ENCODE results near the gene PCK1.
"Not testable (repeated sequence)": the region's sequence is repeated elsewhere in the genome, so short reads cannot be mapped to it uniquely, and the experiment has no call there.

Gene PCK1

DNA sequence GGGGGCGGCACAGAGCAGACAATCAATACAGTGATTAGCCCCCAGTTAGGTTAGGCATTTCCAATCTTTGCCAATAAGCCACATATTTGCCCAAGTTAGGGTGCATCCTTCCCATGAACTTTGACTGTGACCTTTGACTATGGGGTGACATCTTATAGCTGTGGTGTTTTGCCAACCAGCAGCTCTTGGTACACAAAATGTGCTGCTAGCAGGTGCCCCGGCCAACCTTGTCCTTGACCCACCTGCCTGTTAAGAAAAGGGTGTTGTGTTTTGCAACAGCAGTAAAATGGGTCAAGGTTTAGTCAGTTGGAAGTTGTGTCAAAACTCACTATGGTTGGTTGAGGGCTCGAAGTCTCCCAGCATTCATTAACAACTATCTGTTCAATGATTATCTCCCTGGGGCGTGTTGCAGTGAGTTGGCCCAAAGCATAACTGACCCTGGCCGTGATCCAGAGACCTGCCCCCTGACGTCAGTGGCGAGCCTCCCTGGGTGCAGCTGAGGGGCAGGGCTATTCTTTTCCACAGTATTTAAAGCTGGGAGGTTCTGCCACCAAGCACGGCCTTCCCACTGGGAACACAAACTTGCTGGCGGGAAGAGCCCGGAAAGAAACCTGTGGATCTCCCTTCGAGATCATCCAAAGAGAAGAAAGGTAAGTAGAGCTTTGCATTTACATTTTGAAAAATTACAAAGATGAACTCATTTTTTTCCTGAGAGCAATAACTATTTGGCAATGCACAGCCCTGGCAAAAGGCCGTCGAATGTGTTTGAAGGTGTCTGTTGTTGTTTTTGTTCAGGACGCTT is at the start of gene PCK1:
Gene PCK1 (plus strand): TSS at position 557 of the 802 bp plus-strand sequence. CDS start 302 bp downstream, outside the sequence.
- no peak for DNase-seq

DNA sequence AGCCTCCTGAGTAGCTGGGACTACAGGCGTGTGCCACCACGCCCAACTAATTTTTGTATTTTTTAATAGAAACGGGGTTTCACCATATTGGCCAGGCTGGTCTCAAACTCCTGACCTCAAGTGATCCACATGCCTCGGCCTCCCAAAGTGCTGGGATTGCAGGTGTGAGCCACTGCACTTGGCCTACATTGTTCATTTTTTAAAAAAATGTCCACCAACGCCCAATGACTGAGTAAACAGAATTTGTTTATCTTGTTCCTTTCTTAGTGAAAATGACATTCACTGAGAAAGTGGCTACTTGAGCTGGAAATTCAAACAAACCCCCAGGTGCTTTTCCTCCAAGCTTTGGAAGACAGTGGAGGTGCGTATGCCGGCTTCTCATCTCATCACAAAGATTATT is 49.2 kb upstream of the PCK1 start:
- not testable (repeated sequence) for DNase-seq

DNA sequence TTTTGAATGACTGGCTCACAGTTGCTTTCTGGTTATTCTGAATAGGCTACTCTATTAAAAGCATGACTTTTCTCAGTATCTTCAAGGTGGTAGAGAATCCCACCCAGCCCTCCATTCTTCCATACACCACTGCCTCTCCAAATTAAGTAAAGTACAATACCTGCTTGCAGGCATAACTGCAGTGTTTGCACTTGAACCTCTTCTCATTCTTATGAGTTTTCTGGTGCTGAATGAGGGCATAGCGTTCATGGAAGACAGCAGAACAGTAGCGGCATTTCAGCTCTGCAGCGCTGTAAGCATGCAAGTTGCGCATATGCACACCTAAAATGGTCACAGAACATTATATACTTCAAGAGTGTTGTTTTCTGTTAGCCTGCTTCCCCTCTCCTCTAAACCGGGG is 48.5 kb upstream of the PCK1 start:
- no peak for DNase-seq

DNA sequence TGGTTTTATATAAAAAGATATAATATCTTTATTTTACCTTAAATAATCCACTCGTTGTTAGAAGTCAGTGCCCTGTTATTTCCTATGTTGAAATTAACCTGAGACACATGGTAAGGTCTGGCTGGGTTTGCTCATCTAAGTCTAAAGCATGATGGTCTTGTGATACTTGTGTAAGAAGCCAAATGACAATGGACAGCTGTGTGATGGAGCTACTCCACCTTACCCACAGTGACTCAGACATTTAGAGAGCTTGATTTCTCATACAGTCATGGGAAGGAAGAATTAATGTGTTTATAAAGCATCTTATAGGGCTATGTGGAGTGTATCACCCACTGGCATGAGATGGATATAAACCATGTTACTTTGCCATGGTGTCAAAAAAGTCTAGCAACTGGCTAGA is 47.7 kb upstream of the PCK1 start:
- no peak for DNase-seq

DNA sequence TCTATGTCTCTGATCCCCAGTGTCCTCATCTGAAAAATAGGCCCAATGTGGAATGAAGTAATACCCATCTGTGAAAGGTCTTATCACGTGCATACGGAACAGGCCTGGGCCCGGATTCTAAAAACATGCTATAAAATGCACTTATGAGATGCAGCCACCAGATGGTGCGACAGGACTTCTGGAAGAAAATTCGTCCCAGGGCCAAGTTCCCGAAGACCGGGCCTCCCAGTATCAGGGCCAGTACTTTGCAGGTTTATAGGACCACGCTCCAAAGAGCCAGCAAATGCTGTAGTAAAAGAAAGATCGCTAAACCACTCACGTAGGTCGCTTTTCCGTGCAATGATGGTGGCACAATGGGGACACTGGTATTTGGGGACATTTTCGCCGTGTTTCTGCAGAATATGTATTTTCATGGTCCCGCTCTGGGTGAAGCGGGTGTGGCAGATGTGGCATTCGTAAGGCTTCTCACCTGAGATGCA is 46.6 kb upstream of the PCK1 start:
- DNase-seq: peak; percentile 78

DNA sequence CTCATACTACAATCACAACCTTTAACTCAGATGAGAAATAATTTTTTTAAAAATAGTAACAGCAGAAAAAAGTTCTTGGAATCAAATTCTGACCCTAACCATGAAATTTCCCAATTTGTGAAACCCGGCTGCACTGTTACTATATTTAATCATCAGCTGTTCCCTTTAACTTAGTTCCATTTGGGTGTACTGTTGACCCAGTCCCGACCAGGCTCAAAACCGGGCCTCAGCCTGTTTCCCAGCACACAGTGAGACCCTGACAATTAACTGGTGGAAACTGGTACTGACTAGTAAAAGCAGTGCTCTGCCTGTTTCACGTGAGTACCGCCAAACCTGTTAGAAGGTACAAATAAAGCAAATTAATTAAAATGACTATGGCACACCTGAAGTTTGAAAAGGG is 43.0 kb upstream of the PCK1 start:
- no peak for DNase-seq

DNA sequence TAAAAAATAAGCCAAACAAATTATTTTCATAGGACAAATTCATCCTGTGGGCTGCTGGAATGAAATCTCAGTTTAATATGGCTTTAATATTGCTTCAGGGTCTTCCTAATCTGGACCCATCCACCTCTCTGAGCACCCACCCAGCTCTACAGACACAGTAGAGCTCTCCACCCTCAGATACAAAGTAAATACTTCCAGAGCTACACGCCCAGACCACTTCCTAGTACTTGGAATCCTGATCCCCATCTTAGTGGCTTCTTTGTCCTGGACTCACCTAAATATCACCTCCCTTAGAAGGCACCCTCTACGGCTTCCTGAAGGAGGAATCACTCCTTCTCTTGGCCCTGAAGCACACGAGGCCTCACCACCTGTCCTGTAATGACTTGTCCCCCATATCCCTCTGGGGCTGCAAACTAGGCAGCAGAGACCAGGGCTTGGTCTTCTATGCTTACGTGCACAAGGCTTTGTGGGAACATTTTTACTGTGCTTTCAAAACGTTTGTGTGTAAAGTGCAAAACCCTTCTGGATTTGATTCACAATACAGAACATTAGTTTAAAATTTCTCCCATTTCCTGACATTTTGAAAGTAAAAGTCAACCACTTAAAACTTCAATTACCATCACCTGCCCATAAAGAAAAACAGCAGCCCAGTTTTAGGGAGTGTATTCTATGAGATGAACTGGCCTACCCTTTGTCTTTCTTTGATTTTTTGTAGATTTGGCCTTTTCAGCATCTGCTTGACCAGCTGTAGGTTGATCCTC is 38.4 kb upstream of the PCK1 start:
- no peak for DNase-seq

DNA sequence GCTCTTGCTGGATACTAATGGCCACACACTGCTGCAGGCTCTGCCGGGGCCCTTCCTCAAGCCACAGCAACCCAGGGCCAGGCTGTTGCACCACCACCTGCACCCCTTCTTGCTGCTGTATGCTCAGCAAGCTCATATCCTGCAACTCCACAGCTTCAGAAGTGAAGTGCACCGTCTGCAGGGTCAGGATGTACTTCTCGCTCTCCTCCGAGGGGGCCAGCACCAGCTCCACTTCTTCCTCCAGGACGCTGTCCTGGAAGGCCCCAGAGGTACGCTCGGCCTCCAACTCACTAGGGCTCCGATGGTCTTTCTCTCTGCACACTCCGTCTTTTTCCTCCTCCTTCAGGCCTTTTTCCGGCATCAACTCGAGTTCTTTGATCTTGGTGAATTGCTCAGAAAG is 37.1 kb upstream of the PCK1 start:
- DNase-seq: no peak

DNA sequence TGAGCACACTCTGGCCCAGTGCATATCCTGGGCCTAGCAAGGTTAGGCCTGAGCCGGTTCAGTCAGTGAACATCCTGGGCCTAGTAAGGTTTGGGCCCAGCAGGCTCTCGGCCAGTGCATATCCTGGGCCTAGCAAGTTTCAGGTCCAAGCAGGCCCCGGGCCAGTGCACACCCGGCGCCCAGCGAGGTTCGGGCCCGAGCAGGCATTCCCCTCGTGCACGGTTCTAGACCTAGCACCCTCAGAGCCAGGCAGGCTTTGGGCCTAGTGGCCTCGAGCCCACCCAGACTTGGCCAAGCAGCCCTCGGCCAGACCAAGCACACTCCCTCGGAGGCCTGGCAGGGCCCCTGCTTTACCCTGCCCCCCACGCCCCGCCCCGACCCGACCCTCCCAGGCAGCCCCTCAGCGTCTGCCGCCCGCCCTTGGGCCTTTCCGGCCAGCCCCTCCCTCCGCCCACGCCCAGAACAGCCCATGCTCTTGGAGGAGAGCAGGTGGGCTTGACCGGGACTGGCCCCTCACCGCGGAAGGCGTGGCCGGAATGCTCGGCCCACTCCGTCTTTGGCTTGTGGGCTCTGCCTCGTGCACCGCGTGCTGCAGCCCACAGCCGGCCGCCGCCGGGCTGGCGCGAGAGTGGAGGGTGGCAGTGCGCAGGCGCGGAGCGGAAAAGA is 36.3 kb upstream of the PCK1 start, which contains the start of gene CTCFL:
Gene CTCFL (minus strand): TSS at position 630 of the 666 bp plus-strand sequence. CDS start 935 bp downstream, outside the sequence.
- no peak for DNase-seq

DNA sequence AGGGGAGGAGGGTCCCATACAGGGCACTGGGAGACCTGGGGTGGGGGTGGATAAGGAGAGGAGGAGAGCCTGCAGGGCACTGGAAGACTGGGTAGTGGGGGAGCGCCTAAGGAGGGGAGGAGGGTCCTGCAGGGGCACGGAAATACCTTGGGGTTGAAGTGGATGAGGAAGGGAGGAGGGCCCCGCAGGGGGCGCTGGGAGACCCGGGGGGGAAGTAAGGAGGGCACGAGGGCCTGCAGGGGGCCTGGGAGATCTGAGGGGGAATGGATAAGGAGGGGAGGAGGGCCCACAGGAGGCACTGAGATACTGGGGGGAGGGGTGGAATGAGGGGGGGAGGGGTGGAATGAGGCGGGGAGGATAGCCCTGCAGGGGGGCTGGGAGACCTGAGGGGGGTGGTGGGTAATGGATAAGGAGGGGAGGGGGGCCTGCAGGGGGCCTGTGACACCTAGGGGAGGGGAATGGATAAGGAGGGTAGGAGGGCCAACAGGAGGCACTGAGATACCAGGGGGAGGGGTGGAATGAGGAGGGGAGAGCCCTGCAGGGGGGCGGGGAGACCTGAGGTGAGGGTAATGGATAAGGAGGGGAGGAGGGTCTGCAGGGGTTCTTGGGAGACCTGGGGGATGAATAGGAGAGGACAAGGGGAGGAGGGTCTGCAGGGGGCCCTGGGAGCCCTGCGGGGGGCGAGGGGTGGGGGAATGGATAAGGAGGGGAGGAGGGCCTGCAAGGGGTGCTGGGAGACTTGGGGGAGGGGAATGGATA is 35.4 kb upstream of the PCK1 start:
- DNase-seq: no peak

DNA sequence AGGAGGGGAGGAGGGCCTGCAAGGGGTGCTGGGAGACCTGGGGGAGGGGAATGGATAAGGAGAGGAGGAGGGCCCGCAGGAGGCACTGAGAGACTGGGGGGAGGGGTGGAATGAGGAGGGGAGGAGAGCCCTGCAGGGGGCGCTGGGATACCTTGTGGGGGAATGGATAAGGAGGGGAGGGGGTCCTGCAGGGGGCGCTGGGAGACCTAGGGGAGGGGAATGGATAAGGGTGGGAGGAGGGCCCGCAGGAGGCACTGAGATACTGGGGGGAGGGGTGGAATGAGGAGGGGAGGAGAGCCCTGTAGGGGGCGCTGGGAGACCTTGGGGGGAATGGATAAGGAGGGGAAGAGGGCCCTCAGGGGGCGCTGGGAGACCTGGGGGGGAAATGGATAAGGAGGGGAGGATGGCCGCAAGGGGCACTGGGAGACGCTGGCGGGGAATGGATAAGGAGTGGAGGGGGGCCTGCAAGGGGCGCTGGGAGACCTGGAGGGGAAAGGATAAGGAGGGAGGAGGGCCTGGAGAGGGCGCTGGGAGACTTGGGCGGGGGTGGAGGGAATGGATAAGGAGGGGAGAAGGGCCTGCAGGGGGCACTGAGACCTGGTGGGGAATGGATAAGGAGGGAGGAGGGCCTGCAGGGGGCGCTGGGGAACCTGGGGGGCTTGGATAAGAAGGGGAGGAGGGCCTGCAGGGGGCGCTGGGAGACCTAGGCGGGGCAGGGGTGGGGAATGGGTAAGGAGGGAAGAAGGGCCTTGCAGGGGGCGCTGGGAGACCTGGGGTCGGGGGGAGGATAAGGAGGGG is 34.6 kb upstream of the PCK1 start:
- no peak for DNase-seq

DNA sequence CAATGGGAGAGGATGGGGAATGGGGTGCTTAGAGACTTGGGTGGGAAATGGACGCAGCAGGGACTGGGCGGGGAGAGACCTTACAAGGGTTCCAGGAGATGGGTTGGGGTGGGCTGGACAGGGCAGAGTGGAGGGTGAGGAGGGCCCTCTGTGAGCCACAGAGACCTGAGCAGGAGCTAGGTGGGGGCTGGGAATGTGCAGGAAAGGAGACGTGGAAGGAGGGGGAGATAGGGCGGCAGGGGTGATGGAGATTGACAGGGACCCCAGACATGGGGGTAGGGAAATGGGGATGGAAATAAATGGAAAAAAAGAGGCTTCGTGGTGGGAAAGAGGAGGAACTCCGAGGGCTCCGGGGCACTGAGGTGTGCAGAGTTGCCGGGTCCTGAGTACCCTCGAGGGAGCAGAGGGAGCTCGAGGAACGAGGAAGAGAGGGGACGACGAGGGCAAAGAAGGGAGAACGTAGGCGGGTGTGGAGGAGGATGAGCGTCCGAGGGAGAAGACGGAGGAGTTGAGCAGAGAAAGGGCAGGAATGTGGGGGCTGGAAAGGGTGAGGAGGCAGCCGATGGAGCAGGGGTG is 33.9 kb upstream of the PCK1 start:
- no peak for DNase-seq

DNA sequence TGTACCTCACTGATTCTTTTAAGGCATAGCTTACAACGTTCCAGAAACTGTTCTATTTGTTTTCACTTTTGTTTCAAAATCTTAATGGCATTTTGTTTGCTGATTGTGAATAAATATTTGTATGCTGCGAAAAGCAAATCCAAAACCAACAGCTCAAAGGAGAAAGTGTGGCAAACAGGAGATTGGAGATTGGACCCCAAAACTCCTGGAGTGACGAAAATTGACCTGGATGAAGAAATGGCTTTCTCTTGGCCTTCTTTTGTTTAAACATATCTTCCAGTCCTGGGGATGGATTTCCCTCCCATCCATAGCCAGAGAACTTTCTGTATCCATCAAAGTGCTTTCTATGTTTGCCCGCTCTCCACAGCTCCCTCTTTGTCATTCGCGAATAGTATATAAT is 33.2 kb upstream of the PCK1 start:
- no peak for DNase-seq

DNA sequence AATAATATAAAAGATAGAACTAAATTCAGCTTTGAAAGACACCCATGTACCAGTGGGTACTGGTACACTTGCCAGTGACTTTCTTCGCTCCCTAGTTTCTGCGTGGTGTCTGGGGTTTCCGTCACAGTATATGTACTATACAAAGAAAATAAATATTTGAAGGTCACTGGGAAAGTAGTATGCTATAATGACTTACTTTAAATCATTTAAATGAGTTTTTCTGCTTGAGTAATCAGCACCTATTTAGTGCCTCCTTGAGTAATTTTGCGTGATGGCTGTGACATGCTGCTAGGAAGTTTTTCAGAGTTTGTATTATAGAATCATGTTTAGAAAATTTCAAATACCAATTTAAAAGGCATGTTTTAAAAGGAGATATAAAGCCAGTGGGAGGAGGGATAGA is 32.8 kb upstream of the PCK1 start:
- no peak for DNase-seq

DNA sequence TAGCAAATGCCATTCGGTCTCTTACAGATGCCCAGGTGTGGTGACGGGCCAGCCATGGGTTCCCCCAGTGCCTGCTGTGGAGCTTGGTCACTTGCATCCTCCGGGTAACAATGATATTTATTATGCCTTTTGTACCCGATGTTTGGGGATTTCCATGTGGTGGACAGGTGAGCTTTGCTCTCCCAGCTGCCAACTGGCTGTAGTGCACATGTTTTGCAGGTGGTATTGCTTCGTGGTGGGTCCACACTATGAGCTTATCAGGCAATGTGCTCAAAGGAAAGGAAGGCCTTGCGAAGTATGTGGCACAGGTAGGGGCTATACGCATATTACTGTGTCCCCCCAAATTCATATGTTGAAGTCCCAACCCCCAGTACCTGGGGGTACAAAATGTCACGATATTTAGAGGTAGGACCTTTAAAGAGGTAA is 31.7 kb upstream of the PCK1 start:
- DNase-seq: no peak

DNA sequence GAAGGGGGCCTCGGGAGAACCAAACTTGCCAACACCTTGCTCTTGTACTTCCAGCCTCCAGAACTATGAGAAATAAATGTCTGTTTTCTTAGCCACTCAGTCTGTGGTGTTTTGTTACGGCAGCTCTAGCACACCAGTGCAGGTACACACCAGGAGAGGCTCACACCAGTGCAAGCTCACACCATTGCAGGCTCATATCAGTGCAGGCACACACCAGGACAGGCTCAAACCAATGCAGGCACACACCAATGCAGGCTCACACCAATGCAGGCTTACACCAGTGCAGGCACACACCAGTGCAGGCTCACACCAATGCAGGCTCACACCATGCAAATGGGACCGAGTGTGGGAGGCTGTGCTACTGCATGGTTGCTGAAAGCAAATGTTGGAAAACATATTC is 31.1 kb upstream of the PCK1 start:
- no peak for DNase-seq

DNA sequence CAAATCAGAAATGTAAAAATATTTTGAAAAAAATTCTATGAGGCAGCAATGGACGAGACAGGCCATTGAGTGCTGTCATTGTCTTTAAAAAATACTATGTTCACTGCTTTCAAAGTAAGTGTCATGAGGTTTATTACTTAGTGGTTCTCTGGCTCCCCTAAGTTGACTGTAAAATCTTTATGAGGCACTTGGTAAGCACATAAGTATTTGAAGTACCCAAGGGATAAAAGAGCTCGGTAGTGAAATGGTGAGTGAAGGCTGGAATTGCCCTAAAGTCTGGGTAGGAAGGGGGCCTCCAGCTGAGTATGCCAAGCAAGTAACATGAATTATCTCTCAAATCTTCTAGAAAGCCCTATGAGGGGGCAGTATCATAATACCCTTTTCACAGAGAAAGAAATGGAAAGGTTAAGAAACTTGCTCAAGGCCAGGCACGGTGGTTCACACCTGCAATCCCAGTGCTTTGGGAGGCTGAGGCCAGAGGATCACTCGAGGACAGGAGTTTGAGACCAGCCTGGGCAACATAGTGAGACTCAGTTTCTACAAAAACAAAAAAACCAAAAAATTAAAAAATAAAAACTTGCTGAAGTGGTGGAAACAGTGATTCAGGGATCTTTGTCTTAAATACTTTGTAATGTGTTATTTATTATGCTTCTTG is 30.5 kb upstream of the PCK1 start:
- no peak for DNase-seq

DNA sequence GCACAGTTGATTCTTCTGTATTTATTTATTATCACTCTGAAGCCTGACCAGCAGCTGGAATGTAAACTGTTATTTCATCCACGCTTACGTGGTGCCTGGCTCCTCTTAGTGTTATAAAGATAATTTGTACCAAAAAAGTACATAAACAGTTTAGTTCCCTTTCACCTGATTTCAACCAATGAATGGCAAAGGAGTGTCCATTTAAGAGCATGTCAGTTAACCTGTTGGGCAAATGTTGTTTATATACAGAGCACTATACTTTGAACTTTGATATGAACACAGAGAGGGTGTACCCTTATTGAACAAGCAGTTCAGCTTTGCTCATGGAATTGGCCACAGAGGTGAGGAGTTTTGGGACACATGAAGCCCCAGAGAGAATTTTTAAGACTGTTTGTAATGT is 28.8 kb upstream of the PCK1 start:
- no peak for DNase-seq

DNA sequence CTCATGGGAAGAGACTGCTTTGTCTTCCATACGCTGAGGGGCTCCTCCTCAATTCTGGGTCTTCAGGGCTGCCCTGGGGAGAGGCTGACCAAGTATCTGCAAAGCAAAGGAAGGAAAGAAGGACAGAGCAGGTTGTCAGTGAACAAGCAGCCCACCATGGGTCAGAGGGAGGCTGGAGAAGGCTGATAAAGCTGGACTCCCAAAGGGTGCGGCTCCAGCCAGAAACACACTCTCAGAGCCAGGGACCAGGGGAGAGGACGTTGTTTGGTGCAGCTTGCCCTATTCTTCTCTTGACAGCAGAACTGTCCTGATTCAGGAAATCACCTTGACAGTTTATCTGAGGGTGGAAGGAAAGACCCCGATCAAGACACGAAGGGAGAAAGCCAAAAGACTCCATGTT is 25.6 kb upstream of the PCK1 start:
- no peak for DNase-seq

DNA sequence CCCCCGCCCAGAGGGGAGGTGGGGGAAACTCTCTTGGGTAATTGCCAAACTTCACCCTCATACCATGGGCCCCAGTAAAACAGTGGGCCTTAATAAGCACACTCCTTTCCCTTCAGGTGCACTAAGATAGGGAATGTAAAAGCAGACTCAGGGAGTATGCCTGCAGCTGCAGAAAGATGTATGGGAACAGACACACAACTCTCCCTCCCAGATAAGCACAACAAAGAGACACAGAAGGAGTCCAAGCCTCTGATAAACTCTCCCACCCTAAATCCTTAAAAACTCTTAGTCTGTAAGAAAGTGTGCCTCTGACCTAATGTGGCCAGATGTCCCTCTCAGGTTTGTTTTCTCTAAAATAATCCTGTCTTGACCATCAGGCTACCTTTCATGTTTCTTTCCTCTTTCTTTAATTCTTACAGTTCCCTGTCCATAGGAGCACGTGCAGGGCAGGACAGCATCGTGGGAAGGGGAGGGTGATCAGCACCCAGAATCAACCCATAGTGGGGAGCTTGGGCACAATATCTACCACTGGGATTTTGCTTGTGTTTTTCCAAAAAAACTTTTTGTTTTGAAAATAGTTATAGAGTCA is 24.7 kb upstream of the PCK1 start:
- DNase-seq: no peak

Data from islet precursor cell (in vitro differentiated cells).